GM18951 (cell line): ENCODE data around the gene C9orf50.
A peak's percentile ranks its signal among the peaks of the same experiment; 100 is the strongest.

Experiments used
- POLR2A ChIP-seq: IDR thresholded peaks from 4 replicates; pipeline ENCODE4 v1.6.1; 2011; ENCODE audit warnings: mild to moderate bottlenecking; ENCODE audit not compliant: insufficient read length, insufficient read depth; ENCODE audit errors: extremely low read depth
- in situ Hi-C: fragments of 300-500 bp; cut with MboI; formaldehyde crosslinking; loops from one replicate; pipeline ENCODE4 v1.12.0; 2022; ENCODE audit warnings: low sequenced_read_pairs, mixed read lengths, inconsistent platforms; ENCODE audit not compliant: unreplicated experiment

Gene C9orf50

DNA sequence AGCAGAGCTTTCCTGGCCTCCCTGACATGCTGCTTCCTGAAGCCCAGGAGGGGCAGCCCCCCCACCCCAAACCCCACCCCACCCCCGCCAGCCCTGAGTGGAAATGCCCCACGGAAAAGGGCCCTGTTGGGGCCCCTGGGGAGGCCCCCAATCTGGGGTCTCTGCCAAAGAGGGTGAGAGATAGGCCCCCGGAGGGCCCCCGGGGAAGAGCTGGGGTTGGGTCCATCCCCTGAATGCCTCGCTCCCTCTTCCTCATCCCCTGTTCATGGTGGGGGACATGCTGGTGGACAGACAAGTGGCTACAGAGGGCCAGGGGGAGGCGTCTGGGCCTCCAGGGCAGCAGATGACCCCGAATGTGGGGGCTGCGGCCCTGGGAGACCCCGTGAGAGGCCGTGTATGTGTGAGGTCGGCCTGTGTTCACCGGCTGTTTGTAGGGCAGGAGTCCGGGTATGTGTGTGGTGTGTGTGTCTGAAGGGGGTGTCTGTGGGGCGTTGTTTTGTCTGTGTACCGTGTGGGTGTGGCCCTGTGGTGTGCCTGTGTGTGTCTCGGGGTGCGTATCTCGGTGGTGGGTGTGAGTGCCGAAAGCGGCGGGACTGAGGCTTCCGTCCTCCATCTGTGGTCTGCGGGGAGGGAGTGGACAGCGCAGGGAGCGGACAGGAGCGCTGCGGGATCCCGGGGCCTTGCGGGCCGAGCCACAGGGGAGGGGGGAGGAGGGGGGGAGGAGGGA, 11.3 kb downstream of the C9orf50 start:
- in situ Hi-C loops: loop anchor here (5.0 to 10.0 kb wide), 2 partner anchors 435 to 477 kb away; partner anchors contain the start of gene IER5L
- TF ChIP-seq POLR2A: no peak

DNA sequence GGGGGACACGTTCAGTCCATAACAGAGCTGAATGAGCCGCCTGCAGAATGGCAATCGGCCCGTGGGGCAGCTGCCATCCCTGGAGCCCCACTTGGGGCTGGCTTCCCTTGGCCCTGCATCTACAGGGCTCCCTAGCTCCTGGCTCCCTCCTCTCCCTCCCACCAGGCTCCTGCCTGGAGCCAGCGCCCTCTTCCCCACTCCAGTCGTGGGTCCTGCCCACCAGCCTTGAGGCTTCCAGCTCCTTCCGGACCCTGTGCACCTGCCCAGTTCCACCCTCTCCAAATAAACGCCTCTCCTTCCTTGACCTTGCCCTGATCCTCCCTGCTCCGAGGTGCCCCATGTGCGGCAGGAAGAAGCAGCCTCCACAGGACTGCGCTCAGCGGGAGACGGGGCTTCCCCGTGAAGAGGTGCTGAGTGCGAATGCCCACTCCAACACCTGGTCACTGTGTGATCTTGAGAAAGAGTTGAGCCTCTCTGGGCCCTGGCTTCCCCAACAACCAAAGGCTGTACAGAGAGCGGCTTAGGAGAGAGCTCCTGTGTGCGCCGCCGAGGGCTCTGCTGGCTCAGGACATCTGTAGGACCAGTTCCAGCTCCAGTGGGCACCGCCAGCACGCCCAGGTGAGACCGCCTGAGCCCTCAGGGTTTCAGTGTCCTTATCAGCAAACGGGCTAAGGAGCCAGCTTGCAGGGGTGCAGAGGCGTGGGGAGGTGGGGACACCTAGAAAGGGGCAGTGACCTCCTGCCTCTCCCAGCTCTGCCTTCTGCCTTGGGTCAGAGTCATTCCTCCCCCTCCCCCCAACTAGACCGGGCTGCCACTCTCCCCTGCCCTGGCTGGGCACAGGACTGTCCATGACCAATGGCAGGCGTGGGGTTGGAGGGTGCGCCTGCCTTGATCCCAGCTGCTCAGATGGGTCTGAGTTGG, 12.1 kb downstream of the C9orf50 start:
- in situ Hi-C loops: no loop called here

DNA sequence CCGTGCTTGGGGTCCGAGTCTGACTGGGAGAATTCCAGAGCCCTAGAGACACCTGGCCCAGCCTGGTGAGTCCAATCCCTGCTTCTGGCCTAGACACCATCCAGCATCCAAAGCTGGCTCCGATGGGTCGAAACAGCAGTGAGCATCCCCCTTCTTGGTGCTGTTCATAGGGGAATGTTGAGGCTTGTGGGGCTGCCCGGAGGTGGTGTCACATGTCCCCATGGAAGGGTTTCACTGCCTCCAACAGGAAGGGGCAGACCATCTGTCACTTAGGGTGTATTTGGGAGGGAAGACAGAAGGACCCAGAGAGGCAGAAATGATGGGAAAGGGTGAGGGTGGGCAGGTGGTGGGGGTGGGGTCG, 13.9 kb downstream of the C9orf50 start:
- in situ Hi-C loops: no loop called here
- no peak for TF ChIP-seq POLR2A

More for the DNA sequence above, 12.1 kb downstream of the C9orf50 start:
- no peak for TF ChIP-seq POLR2A

DNA sequence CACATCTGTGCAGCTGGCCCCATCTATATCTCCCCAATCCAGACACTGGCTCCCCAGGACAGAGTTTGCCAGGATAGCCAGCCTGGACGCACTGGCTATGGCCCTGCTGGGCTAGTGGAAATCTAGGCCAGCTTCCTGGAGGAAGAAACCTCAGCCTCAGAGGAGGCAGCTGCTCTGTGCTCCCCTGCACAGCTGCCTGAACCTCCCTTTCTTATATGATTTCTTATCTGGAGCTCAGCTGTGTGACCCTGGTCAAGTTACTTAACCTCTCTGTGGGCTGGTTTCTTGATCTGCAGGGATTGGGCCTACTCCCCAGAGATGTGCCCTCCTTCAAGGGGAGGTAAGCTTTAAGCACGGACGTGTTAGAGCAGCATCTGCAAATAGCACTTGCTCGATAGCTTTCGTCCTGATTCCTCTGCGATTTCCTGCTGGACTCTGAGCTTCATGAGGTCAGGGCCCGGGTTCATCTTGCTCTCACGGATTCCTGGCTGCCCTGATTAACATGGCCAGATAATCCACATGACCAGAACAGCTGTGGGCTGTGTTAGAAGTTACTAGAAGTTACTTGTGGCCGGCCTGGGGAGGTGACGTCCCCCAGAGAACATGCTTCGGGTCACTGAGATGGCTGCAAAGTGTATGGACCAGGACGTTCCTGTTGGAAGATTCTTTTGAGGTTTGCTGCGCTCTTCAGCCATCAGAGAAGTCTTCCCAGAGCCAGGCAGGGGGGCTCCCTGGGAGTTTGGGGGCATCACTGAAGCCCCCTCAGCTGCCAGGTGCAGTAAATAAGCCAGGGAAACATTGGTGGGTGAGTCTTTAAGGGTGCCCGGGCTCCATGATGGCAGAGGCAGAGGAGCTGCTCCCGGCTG, 14.5 kb downstream of the C9orf50 start:
- in situ Hi-C loops: no loop called here
- TF ChIP-seq POLR2A: no peak

DNA sequence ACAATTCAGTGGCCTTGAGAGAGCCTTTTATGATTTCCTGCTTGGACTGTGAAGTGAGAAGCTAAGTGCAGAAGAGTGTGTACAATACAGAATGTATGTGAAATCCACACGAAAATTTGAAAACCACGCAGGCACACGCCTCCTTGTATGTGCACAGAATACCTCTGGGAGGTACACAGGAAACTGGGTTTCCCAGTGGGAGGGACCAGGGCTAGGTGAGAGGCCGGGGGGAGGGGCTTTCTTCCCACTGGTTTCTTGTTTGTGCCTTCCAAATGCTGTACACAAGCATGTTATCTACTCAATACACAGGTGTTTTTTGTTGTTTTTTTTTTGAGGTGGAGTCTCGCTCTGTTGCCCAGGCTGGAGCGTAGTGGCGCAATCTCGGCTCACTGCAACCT, 16.1 kb downstream of the C9orf50 start:
- in situ Hi-C loops: no loop called here
- no peak for TF ChIP-seq POLR2A

DNA sequence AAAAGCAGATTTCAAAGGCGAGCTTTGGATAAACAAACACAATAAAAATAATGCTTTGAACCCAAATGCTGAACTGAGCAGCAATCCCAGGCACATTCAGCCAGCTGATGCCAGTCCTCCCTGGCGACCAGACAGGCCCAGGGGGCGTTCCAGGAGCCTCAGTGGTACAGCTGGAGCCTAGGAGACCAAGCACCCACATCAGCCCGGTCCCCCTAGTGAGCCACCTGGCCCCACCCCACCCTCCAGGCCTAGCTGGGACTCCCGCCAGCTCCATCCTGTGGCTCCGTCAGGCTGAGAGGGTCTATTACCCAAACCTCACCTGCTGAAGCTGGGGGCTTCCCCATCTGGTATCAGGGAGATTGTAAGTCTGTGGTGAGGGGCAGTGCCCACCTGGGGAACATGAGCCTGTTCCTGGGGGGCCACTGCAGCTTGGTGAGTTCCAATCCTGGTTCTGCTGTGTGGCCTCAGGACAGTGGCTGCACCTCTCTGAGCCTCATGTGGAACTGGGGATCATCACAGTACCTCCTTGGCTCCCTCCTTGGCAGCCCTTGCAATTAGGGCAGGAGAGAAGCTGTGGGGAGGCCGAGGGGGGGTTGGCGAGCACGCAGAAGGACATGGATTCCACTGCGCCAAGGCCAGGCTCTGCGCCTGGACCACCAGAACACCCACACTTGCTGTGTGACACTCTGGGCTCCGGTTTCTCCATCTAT, 16.7 kb downstream of the C9orf50 start:
- in situ Hi-C loops: no loop called here
- no peak for TF ChIP-seq POLR2A

DNA sequence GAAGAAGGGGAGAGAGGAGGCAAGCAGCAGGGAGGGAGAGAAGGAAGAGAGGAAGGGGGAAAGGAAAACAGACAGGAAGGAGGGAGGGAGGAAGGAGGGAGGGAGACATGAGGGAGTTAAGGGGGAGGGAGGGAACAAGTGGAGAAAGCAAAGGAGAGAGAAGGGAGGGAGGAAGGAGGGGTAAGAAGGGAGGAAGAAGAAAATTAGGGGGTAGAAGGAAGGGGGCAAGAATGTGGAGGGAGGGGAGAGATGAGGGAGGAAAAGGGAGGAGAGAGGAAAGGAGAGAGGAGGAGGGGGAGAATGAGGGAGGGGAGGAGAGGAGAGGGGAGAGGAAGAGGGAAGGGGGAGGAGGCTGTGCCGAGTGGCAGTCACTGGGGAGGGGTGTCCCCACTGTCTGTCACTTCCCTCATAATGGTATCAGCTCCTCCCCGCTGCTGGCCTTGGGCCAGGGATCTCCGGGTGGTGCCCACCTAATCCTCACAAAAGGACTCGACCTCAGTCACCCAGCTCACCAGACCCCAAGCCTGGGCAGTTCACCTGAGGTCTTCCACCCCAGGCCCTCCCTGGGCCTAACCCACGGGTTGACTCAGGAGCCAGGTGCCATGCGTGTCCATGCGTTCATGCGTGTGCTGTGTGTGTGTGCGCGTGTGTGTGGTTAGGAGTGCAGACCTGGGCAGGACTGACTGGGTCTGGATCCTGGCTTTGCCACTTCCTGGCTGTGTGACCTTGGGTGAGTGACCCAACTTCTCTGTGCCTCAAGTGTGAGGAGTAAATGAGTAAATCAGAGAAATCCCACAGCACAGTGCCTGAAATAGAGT, 18.1 kb downstream of the C9orf50 start:
- in situ Hi-C loops: no loop called here
- TF ChIP-seq POLR2A: no peak

DNA sequence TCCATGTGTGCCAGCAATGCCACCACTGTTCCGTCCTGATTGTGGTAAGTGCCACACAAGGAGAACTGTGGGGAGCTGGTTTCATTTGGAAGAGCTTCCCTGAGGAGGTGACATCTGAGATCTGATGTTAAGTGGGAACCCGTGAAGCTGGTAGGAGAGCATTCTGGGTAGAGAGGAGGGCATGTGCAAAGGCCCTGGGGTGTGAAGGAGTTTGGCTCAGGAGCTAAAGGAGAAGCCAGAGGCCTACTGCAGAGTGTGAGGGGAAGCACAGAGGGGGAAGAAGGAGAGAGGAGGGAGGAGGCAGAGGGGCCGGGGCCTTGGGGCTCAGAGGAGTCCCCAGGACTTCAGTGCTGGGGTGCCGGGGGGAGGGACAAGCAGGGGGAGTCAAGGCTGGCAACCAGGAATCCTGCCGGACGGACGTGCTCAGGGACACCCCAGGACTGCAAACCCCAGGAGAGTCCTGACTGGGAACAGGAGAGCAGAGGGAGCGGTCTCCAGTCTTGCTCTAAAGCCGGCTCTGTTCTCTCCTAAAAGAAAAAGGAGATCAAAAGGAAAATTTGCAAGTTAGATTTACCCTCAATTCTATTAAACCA, 19.7 kb downstream of the C9orf50 start:
- in situ Hi-C loops: no loop called here
- no peak for TF ChIP-seq POLR2A

DNA sequence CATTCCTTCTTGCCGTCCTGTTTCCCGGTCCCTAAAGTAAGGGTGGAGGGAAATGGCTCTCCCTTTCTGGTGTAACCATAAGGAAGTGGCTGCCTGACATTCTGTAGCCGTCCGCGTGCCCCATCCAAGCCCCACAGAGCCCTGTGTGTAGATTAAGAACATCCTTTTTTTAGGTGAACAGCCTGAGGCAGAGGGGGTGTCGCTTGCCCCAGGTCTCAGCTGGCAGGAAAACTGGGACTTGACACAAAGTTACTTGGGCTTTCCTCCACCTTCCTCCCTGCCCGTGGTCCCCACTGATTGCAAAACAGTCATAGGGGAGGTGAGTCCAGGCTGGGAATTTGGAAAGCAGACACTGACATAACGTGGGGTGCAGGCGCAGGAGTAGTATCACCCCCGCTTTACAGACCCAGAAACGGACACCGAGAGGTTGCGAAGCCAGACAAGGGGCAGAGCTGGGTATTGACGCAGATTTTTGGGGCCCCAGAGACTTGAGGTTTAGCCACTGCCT, 22.8 kb downstream of the C9orf50 start:
- in situ Hi-C loops: no loop called here
- TF ChIP-seq POLR2A: no peak

DNA sequence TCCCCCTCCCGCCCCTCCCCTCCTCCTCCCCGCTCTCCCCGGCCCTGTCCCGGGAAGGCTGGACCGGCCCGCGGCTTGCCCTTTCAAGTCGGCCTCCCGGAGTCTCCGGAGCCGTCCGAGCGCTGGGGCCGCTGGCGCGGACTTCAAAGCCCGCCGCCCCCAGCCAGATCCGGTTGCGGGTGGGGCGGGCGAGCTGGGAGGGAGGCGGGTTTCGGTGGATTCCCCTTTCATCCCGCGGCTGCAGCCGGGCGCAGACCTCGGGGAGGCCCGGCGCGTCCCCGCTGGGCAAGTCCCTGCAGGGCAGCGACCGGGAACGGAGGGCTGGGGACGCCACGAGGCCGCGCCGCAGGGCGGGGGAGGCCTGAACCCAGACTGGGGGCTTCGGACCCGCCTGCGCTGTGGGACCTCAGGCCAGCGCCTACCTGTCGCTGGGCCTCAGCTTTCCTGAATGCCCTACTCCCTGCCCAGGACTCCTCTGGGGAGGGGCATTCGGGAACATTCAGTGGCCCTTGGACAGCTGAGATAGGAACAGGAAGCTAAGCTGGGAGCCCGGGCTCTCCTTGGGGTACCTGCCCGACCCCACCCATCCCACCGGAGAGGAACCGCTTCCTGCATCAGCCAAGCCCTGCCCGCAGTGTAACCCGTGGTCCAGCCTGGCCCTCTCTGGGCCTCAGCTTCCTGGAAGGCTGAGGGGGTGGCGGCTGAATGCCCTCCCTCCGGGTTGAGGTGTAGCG, 23.4 kb downstream of the C9orf50 start:
- TF ChIP-seq POLR2A: peak; percentile 37
- in situ Hi-C loops: no loop called here
